Measurements from ENCODE around the gene STPG3.

GRCh38 chr9:137299938-137300337 is 48.9 kb downstream of the STPG3 start:
- TF ChIP-seq SMC3 (IDR thresholded peaks at IDR 0.05; ENCODE audit: low read depth, low read length) = no peak
- no peak for TF ChIP-seq CTCF (conservative IDR thresholded peaks at IDR 0.05; ENCODE audit: low read depth, low read length)
- no peak for TF ChIP-seq MAZ (IDR thresholded peaks at IDR 0.05; ENCODE audit: borderline replicate concordance, low read depth, low read length)

Data from IMR-90 (cell line).